GM18517 (cell line): ENCODE measurements around the gene CACNA1E.

Experiments
- ATAC-seq: cut with Tn5 transposase; IDR thresholded peaks from one replicate; pipeline ENCODE4 v1.9.1; 2021; ENCODE audit warnings: mild to moderate bottlenecking, moderate library complexity; ENCODE audit not compliant: unreplicated experiment

CACNA1E gene

DNA sequence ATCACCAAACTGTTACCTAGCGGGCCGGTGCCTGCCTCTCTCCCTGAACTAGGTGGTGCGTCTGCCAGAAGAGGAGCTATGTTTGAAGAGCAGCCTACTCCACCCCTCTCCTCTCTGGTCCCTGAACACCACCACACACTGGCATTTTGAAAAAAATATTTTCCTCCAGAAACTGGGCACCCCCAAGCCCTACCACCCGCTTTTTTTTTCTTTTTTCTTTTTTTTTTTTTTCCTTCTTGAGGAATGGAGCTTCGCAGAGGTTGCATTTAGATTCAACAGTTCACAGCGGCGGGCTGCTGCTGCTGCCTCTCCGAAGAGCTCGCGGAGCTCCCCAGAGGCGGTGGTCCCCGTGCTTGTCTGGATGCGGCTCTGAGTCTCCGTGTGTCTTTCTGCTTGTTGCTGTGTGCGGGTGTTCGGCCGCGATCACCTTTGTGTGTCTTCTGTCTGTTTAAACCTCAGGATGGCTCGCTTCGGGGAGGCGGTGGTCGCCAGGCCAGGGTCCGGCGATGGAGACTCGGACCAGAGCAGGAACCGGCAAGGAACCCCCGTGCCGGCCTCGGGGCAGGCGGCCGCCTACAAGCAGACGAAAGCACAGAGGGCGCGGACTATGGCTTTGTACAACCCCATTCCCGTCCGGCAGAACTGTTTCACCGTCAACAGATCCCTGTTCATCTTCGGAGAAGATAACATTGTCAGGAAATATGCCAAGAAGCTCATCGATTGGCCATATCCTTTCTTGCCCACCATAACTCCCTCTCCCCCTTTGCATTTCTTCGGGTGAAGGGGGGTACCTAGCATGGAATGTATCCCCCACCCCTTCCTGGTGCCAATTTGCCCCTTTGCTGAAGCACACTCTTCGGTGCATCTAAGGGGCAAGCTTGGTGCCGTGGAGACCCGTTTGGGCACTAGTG, at the start of gene CACNA1E:
TSS of gene CACNA1E (plus strand) at position 233 of the 911 bp plus-strand sequence. CDS start at position 461, 228 bp downstream.
- ATAC-seq = no peak

GRCh38 chr1:181433931-181434330, 49.4 kb upstream of the CACNA1E start:
- ATAC-seq = no peak

DNA sequence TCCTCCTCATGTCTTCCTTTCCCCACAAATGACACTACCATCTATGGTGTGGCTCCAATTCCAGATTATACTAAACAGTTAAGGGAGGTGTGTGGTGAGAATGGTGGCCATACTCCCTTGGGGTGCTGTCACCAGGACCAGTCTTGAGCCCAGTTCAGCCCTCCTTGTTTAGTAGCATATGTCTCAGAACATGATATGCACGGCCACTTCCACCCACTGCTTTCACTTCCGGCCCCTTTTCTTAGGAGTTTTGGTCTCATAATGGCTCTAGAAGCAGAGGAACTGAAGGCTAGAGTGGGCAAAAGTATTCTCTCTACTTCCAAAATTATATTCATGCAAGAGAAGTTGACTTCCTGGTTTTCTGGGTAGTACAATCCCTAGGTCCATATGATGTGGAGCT, 45.3 kb upstream of the CACNA1E start:
- ATAC-seq = no peak

- ATAC-seq = no peak
These were observed 42.8 kb upstream of the CACNA1E start for GRCh38 chr1:181440510-181440909.

DNA sequence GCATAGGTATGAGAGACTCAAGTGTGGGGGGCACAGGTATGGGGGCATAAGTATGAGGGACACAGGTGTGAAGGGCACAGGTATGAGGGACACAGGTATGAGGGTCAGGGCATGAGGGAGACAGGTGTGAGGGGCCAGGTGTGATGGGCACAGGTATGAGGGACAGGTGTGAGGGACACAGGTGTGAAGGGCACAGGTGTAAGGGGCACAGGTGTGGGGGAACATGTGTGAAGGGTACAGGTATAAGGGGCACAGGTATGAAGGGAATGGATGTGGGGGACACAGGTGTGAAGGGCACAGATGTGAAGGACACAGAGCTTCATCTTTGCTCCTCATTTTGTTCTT, 41.2 kb upstream of the CACNA1E start:
- ATAC-seq = no peak

GRCh38 chr1:181443231-181443853, 40.0 kb upstream of the CACNA1E start:
- no peak for ATAC-seq

DNA sequence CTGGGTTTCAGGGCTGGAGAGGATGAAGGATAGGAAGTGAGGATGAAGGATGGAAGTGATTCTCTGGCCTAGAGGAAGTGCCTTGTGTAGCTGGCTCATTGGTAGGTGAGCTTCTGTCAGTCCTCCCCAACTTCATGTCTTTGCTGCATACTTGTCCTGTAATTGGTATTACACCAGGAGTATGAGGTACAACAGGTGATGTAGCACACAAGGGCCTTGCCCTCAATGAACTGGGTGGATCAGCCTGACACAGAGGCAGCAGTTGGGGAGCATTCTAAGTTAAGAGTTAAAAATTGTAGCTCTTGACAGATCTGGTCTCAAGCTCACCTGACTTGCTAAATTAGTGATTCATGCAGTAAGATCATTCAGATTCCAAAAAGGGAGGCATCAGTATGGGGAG, 37.9 kb upstream of the CACNA1E start:
- ATAC-seq = no peak

DNA sequence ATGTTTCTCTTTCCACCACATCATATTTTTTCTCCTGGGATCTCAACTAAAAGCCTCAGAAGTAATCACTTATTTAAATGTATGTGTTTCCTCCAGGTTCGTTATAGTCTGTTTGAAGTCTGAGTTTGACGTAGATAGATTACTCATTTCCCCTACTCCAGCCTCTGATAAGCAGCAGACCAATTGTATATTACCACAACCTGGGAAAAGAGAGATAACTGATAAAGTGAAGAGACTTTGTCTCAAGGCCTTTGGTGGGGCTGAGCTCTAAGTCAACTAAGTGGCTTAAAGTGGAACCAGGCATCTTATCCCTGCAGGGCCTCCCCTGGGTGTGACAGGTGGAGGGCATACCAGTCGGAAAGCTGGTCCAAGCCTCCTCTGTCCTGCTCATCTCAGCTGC, 34.9 kb upstream of the CACNA1E start:
- ATAC-seq = no peak

- no peak for ATAC-seq
These were observed 31.6 kb upstream of the CACNA1E start for GRCh38 chr1:181451661-181452230.

GRCh38 chr1:181452746-181453145, 30.6 kb upstream of the CACNA1E start:
- ATAC-seq = no peak

DNA sequence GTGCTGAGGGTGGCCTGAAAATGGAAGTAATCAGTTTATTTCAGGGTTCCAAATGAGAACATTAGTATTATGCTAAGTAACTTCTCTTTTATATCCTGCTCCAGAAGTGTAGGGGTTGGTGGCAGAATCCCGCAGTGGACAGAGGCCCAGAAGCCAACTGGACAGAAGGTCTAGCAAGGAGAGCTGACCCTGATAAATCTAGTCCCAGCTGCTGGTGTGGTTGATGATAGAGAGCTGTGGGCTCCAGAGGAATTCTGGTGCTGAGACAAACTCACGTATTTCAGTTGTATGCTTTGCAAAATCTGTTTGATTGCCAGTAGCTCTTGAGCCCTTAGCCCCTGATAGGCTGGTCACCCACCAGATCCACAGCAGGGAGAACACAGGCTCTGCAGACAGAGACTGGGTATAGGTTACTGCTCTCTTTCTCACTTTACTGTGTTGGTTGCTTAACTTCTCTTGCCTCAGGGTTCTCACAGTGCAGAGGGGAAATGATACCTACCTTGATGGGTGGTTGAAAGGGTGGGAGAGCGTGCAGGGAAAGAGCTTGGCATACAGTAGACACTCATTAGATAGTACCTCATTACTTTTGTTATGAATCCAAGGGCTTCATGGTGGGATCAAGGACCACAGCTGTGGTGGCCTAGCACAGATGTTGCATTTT, 29.6 kb upstream of the CACNA1E start:
- ATAC-seq = no peak

DNA sequence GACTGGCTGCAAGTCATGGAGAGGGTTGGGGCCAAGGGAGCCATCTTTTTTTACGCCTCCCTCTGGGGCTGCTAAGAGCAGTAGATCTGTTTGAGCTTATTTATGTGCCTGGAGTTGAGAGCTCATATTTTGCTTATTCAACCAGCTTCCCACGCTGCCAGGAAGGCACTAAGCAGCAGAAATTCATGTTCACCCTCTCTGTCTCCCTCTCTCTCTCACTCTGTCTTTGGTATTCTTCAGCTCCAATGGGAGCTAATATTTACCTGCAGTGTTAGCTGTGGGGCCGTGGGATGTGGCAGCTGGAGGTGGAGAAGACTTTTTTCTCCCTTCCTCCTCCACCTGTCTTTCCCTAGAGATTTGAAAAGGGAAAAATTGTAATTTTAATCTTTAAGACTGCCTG, 26.8 kb upstream of the CACNA1E start:
- ATAC-seq = no peak

DNA sequence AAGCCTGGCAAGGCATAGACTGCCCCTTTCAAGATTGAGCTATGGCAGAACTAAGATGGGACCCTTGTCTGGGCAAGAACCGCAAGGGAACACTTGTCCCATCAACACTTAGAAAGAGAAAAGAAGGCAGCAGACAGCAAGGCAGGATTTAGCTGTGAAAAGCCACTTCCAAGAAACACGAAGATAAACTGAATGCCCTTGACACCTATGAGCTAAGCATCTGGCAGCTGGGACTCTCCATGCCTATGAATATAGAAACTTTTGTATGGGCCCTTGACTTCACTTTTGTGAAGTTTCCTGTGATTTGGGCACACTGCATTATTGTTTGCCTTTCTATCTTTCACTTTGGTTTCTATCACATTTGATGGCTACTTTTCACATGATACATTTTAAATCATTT, 24.9 kb upstream of the CACNA1E start:
- no peak for ATAC-seq

GRCh38 chr1:181459067-181459466, 24.2 kb upstream of the CACNA1E start:
- ATAC-seq = no peak

DNA sequence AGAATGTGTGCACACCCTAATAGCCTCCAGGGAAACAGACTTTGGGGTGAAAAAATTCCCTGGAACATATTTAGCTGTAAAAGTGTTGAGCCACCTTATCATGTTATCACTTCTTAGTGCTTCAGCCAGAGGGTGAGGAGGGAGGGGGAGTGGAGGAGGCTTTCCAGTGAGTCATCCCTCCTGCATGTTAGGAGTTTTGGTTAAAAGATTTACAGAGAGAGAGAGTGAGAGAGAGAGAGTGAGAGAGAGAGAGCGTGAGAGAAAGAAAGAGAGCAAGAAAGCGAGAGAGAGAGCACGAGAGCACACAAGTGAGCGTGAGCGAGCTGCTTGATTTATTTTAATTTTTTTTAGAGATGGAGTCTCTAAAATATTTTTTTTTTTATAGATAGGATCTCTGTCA, 13.5 kb upstream of the CACNA1E start:
- no peak for ATAC-seq

DNA sequence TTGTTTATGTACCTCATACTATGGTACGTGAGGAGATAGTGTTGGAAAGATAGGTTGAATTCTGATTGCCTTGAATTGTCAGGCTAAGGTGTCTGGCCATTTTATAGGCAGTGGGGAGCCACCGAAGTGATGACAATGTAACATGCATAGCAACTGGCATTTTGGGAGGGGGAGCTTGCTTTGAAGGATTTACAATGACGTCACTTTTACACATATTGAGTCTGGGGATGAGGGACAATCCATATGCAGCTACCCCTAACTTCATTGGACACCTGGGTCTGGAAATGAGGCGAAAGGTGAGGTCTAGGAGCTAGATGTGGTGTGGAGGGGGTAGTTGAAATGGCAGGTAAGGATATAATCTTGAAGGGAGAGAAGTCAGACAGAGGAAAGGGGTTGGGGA, 7.7 kb upstream of the CACNA1E start:
- no peak for ATAC-seq

DNA sequence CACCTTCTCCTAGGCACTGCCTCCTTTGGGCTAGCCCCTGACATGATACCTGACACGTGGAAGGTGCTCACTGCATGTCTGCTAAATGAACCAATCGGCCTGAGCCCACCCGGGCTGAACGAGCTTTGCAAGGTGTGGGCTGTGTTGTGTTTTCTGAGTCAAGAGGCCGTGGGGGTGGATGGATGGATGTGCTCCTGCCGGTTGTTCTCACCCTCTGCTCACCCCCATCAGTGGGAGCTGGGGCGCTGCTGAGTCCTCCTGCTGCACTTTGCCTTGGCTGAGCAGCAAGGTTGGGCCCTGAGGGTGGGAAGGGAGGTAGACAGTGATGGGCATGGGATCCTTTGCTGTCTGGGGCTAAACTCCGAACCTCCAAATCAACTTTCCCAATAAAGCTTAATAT, 6.7 kb upstream of the CACNA1E start:
- ATAC-seq = no peak

DNA sequence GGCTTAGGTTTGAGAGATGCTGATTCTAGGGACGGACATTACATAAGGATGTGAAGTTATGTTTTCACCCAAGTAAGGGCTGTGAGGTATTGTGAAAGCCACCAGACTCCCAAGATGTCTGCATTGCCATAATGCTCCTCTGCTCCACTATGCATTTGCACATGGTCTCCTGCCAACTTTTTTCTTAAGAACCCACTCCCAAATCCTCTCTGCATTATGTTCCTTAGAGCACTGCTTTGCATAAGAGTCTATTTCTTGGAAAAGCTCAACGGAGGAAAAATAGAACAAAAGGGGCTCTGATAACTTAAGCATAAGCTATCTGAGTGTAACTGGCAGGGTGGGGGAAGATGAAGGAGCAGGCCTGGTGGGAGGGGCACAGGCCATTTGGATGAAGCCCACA, 5.0 kb upstream of the CACNA1E start:
- ATAC-seq = no peak

DNA sequence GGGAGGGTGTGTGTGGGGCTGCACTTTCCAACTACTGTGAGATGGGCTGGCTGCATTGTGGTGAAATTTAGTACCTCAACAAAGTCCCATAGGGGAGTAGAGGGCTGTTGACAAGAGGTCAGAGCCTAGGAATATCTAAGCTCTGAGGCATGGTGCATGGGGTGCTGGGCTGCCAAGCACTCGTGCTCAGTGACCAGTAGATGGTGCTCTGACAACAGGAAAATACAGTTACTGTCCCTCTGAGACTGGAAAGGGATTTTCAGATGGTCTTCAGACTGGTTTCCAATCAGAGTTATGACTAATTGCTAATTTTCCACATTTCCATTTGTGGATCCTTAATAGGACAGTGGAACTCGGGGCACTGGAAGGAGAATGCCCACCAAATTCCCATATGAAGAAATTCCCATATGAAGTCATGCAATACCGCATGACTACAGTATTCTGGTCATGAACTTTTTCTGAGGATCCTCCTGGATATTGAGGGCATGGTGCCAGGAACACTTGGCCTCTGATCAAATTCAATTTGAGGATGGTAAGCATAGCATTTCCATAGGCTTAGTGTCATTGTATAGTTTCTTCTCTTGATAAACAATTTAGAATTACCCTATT, 4.1 kb upstream of the CACNA1E start:
- no peak for ATAC-seq

DNA sequence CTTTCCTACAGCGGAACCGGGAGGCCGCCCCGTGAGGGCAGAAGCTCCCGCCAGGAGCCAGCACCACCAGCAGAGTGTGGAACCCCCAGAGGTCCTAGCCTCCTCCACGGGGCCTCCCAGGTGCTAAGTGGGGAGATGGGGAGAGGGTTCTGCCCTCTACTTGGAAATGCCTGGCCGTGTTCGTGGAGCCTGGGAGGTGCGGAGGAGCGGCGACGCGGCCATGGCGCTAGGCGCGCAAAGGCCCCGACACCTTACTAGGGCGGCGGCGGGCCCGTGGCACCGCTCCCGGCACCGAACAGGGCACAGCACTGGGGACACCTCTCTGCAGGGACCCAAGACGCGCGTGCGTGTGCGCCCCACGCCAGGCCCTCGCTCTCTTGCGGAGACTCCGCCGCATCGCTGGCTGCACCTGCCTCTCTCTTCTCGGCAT, 1.3 kb upstream of the CACNA1E start:
- ATAC-seq = no peak
